ENCODE measurements around the gene SLC17A5.

DNA sequence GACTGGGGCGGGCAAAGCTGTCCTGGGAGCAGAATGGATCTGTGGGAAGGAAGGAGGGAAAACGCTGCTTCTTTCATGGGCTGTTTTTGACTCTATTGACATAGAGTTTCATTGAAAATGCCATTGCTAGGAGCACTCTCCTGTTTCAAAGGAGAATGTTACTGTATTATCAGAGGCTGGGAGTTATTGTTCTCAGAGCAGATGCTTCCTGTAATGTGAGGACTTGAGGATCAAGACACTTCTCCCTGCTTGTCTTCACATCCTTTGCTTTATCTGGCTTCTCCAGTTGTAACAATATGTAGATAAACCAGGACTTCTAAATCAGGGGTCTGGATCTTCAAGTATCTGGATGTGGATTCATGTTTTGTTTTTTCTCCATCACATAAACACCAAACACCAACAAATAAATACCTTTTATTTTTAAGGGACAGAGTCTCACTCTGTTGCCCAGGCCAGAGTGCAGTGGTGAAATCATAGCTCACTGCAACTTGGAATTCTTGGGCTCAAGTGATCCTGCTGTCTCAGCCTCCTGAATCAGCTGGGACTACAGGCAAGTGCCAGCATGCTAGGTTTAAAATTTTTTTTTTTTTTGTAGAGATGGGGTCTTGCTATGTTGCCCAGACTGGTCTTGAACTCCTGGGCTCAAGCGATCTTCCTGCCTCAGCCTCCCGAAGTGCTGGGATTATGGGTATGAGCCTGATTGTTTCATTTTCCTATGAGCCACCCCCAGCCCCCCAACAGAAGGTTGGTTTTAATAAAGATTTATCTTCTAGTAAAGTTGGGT, 46.1 kb upstream of the SLC17A5 start:
- TF ChIP-seq, protein P1, sequence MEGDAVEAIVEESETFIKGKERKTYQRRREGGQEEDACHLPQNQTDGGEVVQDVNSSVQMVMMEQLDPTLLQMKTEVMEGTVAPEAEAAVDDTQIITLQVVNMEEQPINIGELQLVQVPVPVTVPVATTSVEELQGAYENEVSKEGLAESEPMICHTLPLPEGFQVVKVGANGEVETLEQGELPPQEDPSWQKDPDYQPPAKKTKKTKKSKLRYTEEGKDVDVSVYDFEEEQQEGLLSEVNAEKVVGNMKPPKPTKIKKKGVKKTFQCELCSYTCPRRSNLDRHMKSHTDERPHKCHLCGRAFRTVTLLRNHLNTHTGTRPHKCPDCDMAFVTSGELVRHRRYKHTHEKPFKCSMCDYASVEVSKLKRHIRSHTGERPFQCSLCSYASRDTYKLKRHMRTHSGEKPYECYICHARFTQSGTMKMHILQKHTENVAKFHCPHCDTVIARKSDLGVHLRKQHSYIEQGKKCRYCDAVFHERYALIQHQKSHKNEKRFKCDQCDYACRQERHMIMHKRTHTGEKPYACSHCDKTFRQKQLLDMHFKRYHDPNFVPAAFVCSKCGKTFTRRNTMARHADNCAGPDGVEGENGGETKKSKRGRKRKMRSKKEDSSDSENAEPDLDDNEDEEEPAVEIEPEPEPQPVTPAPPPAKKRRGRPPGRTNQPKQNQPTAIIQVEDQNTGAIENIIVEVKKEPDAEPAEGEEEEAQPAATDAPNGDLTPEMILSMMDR (IDR thresholded peaks at IDR 0.05; ENCODE audit: borderline replicate concordance, extremely low read depth, low read length, poor library complexity, severe bottlenecking), result no peak
- no peak for TF ChIP-seq EZH2 (IDR thresholded peaks at IDR 0.05; ENCODE audit: borderline replicate concordance, low read depth, low read length, severe bottlenecking)
